Stimulated activated naive CD8-positive, alpha-beta T cell treated with anti-CD3 and anti-CD28 coated beads, Interleukin-15, Interleukin-2, amounts not matched to agents 100 U/mL and 50 U/mL, for 24 hours (primary cell): ENCODE data around the gene GATAD2B.
A peak's percentile ranks its signal among the peaks of the same experiment; 100 is the strongest.
"Not testable (repeated sequence)": the region's sequence is repeated elsewhere in the genome, so short reads cannot be mapped to it uniquely, and the experiment has no call there.

Experiments used
- ATAC-seq: fragments of 150-1000 bp; cut with Tn5 transposase; one replicate; pipeline ENCODE4 v1.10.0; 2021
- DNase-seq: peaks from one replicate; pipeline ENCODE4 v3.0.0; 2021

The GATAD2B gene

GRCh38 chr1:153886127-153886526 is 36.6 kb downstream of the GATAD2B start:
- no peak for ATAC-seq
- DNase-seq, result no peak

DNA sequence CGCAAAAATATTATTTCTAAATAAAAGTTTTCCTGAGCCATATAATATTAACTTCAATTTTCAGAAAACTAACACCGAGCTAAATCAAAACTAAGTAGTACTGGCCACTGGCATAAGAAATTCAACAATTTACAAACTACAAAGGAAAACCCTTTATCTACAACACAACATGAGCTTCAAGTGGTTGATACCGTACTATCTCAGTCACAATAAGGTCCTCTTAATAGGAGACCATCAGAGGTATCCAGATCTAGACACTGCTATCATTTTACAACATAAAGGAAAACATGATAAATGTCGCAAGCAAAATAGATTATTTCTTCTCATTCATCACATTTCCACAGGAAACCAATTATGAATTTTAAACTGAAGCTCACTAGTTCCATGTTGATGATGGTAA is 39.5 kb downstream of the GATAD2B start:
- no peak for ATAC-seq

DNA sequence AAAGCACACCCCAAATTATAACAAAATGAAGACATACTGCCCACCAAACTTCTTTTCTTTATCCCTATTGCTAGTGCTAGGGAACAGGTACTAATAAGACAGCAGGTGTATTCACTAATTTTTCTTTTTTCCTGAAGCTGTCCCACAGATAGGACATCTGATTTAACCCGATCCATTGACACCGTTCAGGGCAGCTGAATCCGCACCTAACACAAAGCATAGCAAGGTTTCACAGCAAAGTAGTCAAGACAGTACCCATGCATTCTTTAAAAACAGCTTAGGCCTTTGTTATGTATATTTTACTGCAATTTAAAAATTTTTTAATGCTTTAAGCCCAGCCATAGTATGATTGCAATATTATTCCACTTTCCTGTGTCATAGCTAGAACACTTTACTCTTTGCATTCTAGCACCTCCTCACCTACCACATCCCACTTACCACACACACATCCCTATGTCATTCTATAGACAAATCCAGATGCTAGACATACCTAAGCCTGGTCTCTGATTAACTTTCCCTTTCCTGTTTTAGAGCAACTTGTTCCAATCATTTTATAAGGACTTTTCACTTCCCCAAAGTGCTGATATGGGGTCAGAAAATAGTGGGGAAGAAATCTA is 40.4 kb downstream of the GATAD2B start:
- DNase-seq, result no peak
- peak; percentile 55 for ATAC-seq

More for the DNA sequence above, 39.5 kb downstream of the GATAD2B start:
- no peak for DNase-seq

- DNase-seq (no peak), ATAC-seq (no peak)
Observed at GRCh38 chr1:153881751-153882150, 41.0 kb downstream of the GATAD2B start.

DNA sequence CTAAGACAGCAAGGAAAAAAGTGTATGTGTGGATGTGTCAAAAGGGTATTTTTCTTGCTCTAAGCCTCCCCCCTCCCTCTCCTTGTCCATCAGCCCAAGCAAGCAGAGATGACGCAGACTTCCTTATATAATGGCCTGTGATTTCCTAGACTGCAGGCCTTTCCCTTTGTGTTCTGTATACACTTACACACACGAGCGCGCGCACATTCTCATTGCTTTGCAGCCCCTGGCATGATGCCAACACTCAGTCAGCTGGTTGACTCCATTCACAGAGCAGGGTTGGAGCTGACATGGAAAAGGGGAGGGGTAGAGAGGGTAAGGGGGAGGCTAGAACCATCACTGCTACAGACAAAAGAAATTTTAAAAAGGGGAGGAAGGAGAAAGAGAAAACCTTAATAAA is 41.8 kb downstream of the GATAD2B start:
- ATAC-seq, result peak; percentile 50

GRCh38 chr1:153880024-153880423 is 42.7 kb downstream of the GATAD2B start:
- DNase-seq, result no peak
- no peak for ATAC-seq

More for the DNA sequence above, 41.8 kb downstream of the GATAD2B start:
- DNase-seq, result peak; percentile 46

- no peak for ATAC-seq
- DNase-seq, result no peak
Observed at GRCh38 chr1:153877112-153877511, 45.7 kb downstream of the GATAD2B start.

- ATAC-seq, result no peak
- DNase-seq, result no peak
Observed at GRCh38 chr1:153872934-153873333, 49.8 kb downstream of the GATAD2B start.

DNA sequence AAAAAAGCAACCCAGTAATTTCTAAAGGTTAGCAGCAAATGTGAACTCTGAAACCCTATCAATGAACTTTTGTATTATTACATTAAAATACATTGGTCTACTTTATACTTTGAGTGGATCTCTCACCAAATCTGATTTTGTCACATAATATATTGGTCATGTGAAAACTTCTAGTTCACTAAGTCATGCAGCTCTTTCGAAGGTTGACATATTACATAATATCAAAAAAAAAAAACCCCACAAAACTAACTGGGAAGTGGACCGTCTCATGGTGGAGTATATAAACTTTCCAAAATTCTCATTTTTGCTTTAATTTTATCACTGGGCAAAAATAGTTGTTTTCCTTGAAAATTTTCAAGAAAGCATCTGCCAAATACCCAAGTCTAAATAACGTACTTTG is 50.4 kb downstream of the GATAD2B start:
- DNase-seq, result no peak
- ATAC-seq, result no peak

DNA sequence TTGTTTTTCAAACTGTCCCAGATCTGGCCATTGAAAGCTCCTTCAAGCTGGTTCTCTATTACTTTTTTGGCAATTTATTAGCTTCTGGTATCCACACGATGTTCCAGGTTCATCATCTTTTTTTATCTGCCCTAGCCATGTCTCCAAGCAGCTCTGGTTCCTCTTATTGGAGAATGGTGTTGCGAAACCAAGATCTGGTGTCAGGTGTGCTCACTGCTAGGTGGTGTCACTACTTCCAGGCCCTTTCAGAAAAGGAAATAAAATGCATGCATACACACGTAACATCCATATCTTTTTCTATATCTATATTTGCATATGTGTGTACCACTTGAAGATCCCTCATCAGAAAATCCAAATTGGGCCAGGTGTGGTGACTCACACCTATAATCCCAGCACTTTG is 53.3 kb downstream of the GATAD2B start:
- DNase-seq, result no peak

DNA sequence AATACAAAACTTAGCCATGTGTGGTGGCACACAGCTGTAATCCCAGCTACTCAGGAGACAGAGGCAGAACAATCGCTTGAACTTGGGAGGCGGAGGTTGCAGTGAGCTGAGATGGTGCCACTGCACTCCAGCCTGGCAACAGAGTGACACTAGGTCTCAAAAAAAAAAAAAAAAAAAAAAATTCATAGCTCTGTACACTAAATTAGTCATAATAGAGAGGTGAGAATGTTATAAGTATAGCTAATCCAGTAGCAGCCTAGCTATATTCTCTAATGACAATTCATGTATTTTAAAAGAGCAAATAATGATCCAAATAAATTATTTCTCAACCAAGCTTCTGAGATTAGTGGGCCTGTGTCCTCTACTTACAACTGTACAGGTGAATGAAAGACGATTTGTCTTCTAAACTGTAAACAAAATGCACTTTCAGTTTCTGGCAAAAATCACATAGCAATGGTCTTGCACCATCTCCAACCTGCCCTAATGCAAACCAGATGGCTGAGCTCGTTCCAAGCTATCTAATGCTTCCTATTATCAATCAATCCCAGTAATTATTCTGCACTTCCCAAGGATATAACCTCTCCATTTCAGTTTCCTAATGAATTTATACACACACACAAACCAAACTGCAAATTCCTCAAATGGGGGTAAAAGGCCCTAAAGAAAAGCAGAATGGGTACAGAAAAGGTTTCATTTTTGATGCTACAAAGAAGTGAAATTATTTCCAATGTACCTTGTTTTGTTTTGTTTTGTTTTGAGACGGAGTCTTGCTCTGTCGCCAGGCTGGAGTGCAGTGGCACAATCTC is 56.5 kb downstream of the GATAD2B start:
- DNase-seq (no peak), ATAC-seq (no peak)

More for the DNA sequence above, 53.3 kb downstream of the GATAD2B start:
- ATAC-seq, result no peak

DNA sequence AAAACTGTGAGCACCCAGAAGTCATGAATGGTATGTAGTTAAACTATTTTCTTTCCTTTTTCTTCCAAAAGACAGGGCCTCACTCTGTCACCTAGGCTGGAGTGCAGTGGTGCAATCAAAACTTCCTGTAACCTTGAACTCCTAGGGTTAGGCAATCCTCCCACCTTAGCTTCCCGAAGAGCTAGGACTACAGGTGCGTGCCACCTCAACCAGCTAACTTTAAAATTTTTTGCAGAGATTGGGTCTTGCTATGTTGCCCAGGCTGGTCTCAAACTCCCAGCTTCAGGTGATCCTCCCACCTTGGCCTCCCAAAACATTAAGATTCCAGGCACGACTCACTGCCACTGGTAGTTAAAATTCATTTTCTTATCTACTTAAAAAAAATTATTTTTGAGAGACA is 62.5 kb downstream of the GATAD2B start:
- DNase-seq (no peak), ATAC-seq (no peak)

- DNase-seq (no peak), ATAC-seq (no peak)
Observed at GRCh38 chr1:153857505-153857904, 65.3 kb downstream of the GATAD2B start.

GRCh38 chr1:153856763-153857162 is 66.0 kb downstream of the GATAD2B start:
- ATAC-seq (no peak), DNase-seq (no peak)

GRCh38 chr1:153852170-153852569 is 70.6 kb downstream of the GATAD2B start:
- DNase-seq (no peak), ATAC-seq (no peak)

DNA sequence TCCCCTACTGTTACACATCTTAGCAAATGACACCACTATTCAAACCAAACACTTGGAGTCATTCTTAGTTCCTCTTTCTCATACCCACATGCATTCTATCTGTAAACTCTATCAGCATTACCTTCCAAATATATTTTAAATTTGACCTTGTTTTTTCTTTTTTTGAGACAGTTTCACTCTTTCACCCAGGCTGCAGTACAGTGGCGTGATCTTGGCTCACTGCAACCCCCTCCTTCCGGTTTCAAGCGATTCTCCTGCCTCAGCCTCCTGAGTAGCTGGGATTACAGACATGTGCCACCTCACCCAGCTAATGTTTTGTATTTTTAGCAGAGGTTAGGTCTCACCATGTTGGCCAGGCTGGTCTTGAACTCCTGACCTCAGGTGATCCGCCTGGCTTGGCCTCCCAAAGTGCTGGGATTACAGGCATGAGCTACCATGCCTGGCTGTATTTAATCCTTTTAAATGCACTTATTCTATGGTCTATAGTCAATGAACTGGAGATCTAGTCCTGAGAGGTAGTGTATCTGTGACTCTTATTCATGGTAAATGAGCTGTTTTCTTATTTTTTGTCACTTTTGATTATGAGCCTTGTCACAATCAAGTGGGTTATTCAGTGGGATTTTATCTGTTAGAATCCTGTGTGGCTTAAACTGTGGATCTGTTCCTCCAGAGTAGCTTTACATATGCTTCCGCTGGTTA is 73.1 kb downstream of the GATAD2B start:
- DNase-seq (peak; percentile 23), ATAC-seq (peak; percentile 28)

DNA sequence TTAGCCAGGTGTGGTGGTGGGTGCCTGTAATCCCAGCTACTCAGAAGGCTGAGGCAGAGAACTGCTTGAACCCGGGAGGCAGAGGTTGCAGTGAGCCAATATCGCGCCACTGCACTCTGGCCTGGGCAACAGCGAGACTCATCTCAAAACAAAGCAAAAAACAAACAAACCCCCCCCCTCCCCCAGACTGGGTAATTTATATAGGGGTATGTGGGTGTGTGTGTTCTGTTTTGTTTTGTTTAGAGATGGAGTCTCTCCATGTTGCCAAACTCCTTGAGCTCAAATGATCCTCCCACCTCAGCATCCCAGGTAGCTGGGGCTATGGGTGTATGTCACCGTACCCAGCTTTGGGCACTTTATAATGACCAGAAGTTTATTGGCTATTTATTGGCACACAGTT is 74.0 kb downstream of the GATAD2B start:
- no peak for ATAC-seq
- no peak for DNase-seq

- DNase-seq, result no peak
- no peak for ATAC-seq
Observed at GRCh38 chr1:153845158-153845557, 77.6 kb downstream of the GATAD2B start.

GRCh38 chr1:153844349-153844748 is 78.4 kb downstream of the GATAD2B start:
- DNase-seq, ATAC-seq: not testable (repeated sequence)

DNA sequence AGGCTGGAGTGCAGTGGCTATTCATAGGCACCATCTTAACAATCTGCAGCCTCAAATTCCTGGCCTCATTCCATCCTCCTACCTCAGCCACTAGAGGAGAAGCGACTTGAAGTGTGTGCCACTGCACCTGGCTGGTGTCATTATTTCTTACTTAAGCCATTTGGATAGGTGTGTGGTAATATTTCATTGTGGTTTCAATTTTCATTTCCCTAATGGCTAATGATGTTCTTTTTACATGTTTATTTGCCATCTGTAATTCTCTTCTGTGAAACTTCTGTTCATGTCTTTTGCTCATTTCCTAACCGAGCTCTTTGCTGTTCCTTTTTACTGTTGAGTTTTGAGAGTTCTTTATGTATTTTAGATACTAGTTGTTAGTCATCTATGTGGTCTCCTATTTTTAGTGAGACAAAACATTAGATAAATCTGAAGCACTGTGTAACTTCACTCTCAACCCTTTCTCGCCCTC is 80.7 kb downstream of the GATAD2B start:
- DNase-seq, result no peak
- no peak for ATAC-seq

DNA sequence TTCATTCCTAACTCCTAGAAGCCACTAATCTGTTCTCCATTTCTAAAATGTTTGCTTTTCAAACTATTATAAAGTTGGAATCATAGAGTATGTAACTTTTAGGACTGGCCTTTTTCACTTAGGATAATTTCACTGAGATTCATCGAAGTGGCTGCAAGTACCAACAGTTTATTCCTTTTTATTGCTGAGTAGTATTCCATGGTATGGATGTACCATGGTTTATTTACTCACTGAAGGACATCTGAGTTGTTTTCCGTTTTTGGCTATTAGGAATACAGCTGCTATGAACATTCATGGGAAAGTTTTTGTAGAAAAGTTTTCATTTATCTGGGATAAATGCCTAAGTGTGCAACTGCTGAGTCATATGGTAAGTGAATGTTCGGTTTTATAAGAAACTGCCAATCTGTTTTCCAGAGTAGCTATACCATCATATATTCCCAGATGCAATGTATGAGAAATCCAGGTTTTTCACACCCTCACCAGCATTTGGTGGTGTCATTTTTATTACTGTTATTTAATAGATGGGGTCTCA is 81.2 kb downstream of the GATAD2B start:
- DNase-seq, result no peak
- ATAC-seq, result no peak

GRCh38 chr1:153840774-153841173 is 82.0 kb downstream of the GATAD2B start:
- not testable (repeated sequence) for DNase-seq, ATAC-seq

DNA sequence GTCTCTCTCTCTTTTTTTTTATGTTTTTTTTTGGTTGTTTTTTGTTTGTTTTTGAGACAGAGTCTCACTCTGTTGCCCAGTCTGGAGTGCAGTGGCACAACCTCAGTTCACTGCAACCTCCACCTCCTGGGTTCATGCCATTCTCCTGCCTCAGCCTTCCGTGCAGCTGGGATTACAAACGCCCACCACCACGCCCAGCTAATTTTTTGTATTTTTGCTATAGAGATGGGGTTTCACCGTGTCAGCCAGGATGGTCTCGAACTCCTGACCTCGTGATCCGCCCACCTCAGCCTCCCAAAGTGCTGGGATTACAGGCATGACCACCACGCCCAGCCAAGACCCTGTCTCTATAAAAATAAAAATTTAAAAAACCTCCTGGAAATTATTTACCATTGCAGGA is 88.8 kb downstream of the GATAD2B start:
- not testable (repeated sequence) for DNase-seq, ATAC-seq
